GM19438 (cell line): ENCODE measurements around the gene PAN2.
"Not testable (repeated sequence)": the region's sequence is repeated elsewhere in the genome, so short reads cannot be mapped to it uniquely, and the experiment has no call there.

Experiments used
- ATAC-seq: cut with Tn5 transposase; IDR thresholded peaks from one replicate; pipeline ENCODE4 v1.9.1; 2021; ENCODE audit warnings: low read depth; ENCODE audit not compliant: unreplicated experiment

The PAN2 gene

GRCh38 chr12:56333679-56334489 lies at the start of gene PAN2:
Gene PAN2, minus strand, starts transcription at chr12:56334000. Its CDS starts 906 bp downstream, at chr12:56333094.
- peak; percentile 84 for ATAC-seq

GRCh38 chr12:56382611-56383010 lies 48.8 kb upstream of the PAN2 start:
- no peak for ATAC-seq

GRCh38 chr12:56377989-56378316 lies 44.2 kb upstream of the PAN2 start:
- ATAC-seq: no peak

GRCh38 chr12:56377310-56377988 lies 43.6 kb upstream of the PAN2 start:
- ATAC-seq: no peak

GRCh38 chr12:56375598-56376434 lies 42.0 kb upstream of the PAN2 start:
- ATAC-seq: peak; percentile 72

- peak; percentile 34 for ATAC-seq
Observed at GRCh38 chr12:56374726-56375597, 41.2 kb upstream of the PAN2 start.

GRCh38 chr12:56373515-56373914 lies 39.7 kb upstream of the PAN2 start:
- no peak for ATAC-seq

GRCh38 chr12:56366948-56367347 lies 33.1 kb upstream of the PAN2 start:
- ATAC-seq: no peak

GRCh38 chr12:56362130-56363059 lies 28.6 kb upstream of the PAN2 start, which contains the start of gene APOF:
Gene APOF, minus strand, starts transcription at chr12:56362857. Its CDS starts 112 bp downstream, at chr12:56362745.
- no peak for ATAC-seq

- no peak for ATAC-seq
Observed at GRCh38 chr12:56361487-56362129, 27.8 kb upstream of the PAN2 start.

- peak; percentile 94 for ATAC-seq
Observed at GRCh38 chr12:56359851-56360767, 26.3 kb upstream of the PAN2 start, which contains the start of gene STAT2. Gene STAT2, minus strand, starts transcription at chr12:56360107. Its CDS starts 3,536 bp downstream, at chr12:56356571.

GRCh38 chr12:56358836-56359532 lies 25.2 kb upstream of the PAN2 start:
- no peak for ATAC-seq

GRCh38 chr12:56351325-56351724 lies 17.5 kb upstream of the PAN2 start:
- no peak for ATAC-seq

- no peak for ATAC-seq
Observed at GRCh38 chr12:56350662-56351061, 16.9 kb upstream of the PAN2 start.

GRCh38 chr12:56348776-56349175 lies 15.0 kb upstream of the PAN2 start:
- ATAC-seq: no peak

- ATAC-seq: not testable (repeated sequence)
Observed at GRCh38 chr12:56347255-56347654, 13.5 kb upstream of the PAN2 start.

- ATAC-seq: no peak
Observed at GRCh38 chr12:56346675-56347074, 12.9 kb upstream of the PAN2 start.
